ENCODE measurements around the gene VILL. TPM values are rescaled to one million over a fixed set of nuclear protein-coding genes. Genes with fewer than 3 reads are reported as not detected.
"Not testable (repeated sequence)": the region's sequence is repeated elsewhere in the genome, so short reads cannot be mapped to it uniquely, and the experiment has no call there.

The VILL gene
- total RNA-seq, 4 donors from 2014 or later, result 0.51 to 4.6 (median 0.66) TPM

GRCh38 chr3:37986479-37987314, 3.9 kb upstream of the VILL start:
- intact Hi-C loops (cut with DNase I; ENCODE audit: low total_unique reads), result loop anchor here (1.0 kb wide), 1 partner anchor 12 kb away; no protein-coding TSS in a partner anchor
- in situ Hi-C loops (cut with MboI; ENCODE audit: low sequenced_read_pairs in 4 of 4), result no loop called here
- DNase-seq (no peak), ATAC-seq (no peak)
- Histone ChIP-seq H3K36me3 (no peaks in the 10 kb centered on the region), H3K4me3 (no peak overlapping the region), H3K4me1 (no peaks in the 10 kb centered on the region), H3K27me3 (no peaks in the 10 kb centered on the region), H3K9me3 (no peaks in the 10 kb centered on the region), H3K27ac (no peak overlapping the region)
- no peak for TF ChIP-seq CTCF (IDR thresholded peaks at IDR 0.05 in 4 of 5, conservative IDR thresholded peaks at IDR 0.05 in 1 of 5)
- no peak for TF ChIP-seq POLR2A (IDR thresholded peaks at IDR 0.05)

- TF ChIP-seq CTCF (IDR thresholded peaks at IDR 0.05 in 4 of 5, conservative IDR thresholded peaks at IDR 0.05 in 1 of 5), result no peak
- no peaks in the 10 kb centered on the region for H3K4me1 ChIP-seq
These were observed 3.3 kb upstream of the VILL start for GRCh38 chr3:37987315-37987697.

GRCh38 chr3:37987751-37988179, 2.8 kb upstream of the VILL start:
- TF ChIP-seq CTCF (IDR thresholded peaks at IDR 0.05 in 4 of 5, conservative IDR thresholded peaks at IDR 0.05 in 1 of 5), result no peak
- no peak for TF ChIP-seq POLR2A (IDR thresholded peaks at IDR 0.05)
- in situ Hi-C loops (cut with MboI; ENCODE audit: low sequenced_read_pairs in 4 of 4), result no loop called here
- no peaks in the 10 kb centered on the region for H3K4me1 ChIP-seq
- H3K27ac ChIP-seq, result no peak overlapping the region
- no peaks in the 10 kb centered on the region for H3K36me3 ChIP-seq
- no peak overlapping the region for H3K4me3 ChIP-seq
- no peaks in the 10 kb centered on the region for H3K9me3 ChIP-seq
- no peak for ATAC-seq
- no peaks in the 10 kb centered on the region for H3K27me3 ChIP-seq
- intact Hi-C loops (cut with DNase I; ENCODE audit: low total_unique reads), result no loop called here
- DNase-seq, result no peak

More at GRCh38 chr3:37987315-37987697, 3.3 kb upstream of the VILL start:
- no peaks in the 10 kb centered on the region for H3K36me3 ChIP-seq
- ATAC-seq (no peak), DNase-seq (no peak)
- H3K27me3 ChIP-seq, result no peaks in the 10 kb centered on the region
- intact Hi-C loops (cut with DNase I; ENCODE audit: low total_unique reads) (no loop called here), in situ Hi-C loops (cut with MboI; ENCODE audit: low sequenced_read_pairs in 4 of 4) (no loop called here)
- H3K4me3 ChIP-seq, result no peak overlapping the region
- H3K9me3 ChIP-seq, result no peaks in the 10 kb centered on the region
- H3K27ac ChIP-seq, result no peak overlapping the region

- intact Hi-C loops (cut with DNase I; ENCODE audit: low total_unique reads); ATAC-seq; in situ Hi-C loops (cut with MboI; ENCODE audit: low sequenced_read_pairs in 4 of 4); H3K9me3 ChIP-seq; H3K36me3 ChIP-seq; H3K4me3 ChIP-seq; H3K4me1 ChIP-seq; H3K27ac ChIP-seq; DNase-seq; H3K27me3 ChIP-seq: not testable (repeated sequence)
These were observed 2.2 kb upstream of the VILL start for GRCh38 chr3:37988376-37988775.

GRCh38 chr3:37988931-37989525, 1.6 kb upstream of the VILL start:
- intact Hi-C loops (cut with DNase I; ENCODE audit: low total_unique reads), result no loop called here
- in situ Hi-C loops (cut with MboI; ENCODE audit: low sequenced_read_pairs in 4 of 4), result no loop called here
- ATAC-seq, result no peak

More at GRCh38 chr3:37988931-37989525, 1.6 kb upstream of the VILL start:
- Histone ChIP-seq H3K27me3 (no peaks in the 10 kb centered on the region), H3K36me3 (no peaks in the 10 kb centered on the region), H3K27ac (no peak overlapping the region), H3K4me3 (no peak overlapping the region), H3K4me1 (peaks cover 0 to under 1% of the 10 kb centered on the region in 2 donors), H3K9me3 (no peaks in the 10 kb centered on the region)
- TF ChIP-seq CTCF (IDR thresholded peaks at IDR 0.05 in 4 of 5, conservative IDR thresholded peaks at IDR 0.05 in 1 of 5), result no peak
- TF ChIP-seq POLR2A (IDR thresholded peaks at IDR 0.05), result no peak
- no peak for DNase-seq

Measured in gastrocnemius medialis (tissue), 4 donors.